NCI-H524 (cell line): ENCODE results near the gene NFE2L1.
"Not testable (repeated sequence)": the region's sequence is repeated elsewhere in the genome, so short reads cannot be mapped to it uniquely, and the experiment has no call there.

Experiments
- DNase-seq, 2 experiments: peaks; one replicate each; lab custom pipeline; 2025; lab: John Stamatoyannopoulos, UW

The NFE2L1 gene

DNA sequence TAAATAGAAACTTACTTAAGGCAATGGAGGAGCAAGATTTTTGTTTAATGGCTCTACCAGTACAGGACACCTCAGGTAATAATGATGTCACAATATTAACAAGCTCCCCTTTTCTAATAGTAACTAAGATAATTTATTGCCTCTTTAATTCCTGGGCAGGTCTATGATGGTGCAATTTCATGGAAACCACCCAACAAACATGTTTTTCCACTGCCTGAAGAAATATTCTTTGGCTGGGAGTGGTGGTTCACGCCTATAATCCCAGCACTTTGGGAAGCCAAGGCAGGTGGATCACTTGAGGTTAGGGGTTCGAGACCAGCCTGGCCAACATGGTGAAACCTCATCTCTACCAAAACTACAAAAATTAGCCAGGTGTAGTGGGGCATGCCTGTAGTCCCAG is 19.6 kb downstream of the NFE2L1 start:
- not testable (repeated sequence) for DNase-seq

DNA sequence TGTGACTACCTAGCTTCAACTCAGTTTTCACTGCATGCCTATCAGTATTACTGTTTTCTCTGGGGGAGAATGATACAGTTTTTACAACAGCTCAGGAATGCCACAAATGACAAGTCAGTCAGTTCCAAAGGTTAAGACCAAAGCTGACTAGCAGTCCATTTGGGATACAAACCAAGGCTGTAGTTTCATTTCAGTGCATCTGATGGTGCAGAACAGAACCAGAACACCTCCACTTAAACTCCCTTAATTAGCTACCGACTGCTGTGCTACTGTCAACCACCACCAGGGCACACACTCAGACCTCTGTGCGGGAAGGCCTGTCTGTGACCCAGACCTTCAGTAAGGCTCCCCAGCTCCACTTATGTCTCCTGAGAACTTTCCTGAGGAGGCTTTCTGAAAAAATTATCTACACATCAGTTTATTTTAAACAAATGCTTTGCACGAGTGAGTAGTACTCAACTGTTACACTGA is 20.4 kb downstream of the NFE2L1 start:
- no peak for DNase-seq

GRCh38 chr17:48070195-48070594 is 22.0 kb downstream of the NFE2L1 start:
- DNase-seq = no peak

GRCh38 chr17:48071654-48072053 is 23.5 kb downstream of the NFE2L1 start:
- no peak for DNase-seq

GRCh38 chr17:48072811-48073210 is 24.7 kb downstream of the NFE2L1 start:
- DNase-seq = not testable (repeated sequence)

GRCh38 chr17:48073566-48074094 is 25.5 kb downstream of the NFE2L1 start:
- not testable (repeated sequence) for DNase-seq

DNA sequence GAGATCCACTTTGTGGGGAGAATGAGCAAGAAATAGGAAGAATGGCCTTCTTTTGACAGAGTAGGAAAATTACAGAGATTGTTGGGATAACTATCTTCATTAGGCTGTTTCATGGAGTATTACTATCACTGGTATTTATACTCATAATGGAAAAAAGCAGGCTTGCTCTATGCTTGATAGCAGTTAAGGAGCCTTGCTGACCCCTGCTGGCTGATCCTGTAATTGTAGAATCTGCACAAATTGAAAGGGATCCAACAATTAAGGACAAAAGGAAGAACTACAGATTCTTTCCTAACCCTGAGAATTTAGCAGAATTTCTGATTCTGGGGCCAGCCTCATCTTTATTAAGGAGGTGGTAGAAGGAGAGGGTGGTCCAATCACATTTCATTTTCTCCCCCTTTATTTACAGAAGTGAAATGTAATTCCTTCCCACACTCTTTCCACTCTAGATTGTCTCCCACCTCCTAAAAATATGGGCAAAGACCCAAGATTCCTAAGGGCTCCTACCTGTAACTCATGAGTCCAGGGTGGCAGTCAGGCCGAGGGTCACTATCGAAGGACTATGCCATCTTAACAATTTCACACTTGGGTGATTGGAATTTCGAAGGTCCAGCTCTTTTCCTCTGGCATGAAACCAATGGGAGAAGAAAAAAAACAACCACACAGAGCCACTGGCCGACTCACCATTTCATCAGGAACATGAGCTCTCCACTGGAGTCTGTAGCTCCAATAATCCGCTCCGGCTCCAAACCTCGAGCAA is 26.3 kb downstream of the NFE2L1 start:
- DNase-seq = peak; percentile 16 to 82

GRCh38 chr17:48077152-48077551 is 29.0 kb downstream of the NFE2L1 start:
- DNase-seq = not testable (repeated sequence)

DNA sequence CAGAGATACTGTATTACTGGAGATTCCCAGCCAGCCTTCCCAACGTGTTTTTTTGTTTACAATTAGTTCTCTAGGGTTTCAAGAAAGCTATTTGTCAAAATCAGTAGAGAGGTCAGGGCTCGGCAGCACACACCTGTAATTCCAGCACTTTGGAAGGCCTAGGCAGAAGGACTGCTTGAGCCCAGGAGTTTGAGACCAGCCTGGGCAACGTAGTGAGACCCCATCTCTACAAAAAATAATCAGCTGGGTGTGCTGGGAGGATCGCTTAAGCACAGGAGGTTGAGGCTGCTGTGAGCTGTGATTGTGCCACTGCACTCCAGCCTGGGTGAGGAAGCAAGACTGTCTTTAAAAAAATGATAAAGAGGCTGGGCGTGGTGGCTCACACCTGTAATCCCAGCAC is 33.7 kb downstream of the NFE2L1 start:
- DNase-seq = no peak

- no peak for DNase-seq
These were observed 36.8 kb downstream of the NFE2L1 start for GRCh38 chr17:48084932-48085331.

DNA sequence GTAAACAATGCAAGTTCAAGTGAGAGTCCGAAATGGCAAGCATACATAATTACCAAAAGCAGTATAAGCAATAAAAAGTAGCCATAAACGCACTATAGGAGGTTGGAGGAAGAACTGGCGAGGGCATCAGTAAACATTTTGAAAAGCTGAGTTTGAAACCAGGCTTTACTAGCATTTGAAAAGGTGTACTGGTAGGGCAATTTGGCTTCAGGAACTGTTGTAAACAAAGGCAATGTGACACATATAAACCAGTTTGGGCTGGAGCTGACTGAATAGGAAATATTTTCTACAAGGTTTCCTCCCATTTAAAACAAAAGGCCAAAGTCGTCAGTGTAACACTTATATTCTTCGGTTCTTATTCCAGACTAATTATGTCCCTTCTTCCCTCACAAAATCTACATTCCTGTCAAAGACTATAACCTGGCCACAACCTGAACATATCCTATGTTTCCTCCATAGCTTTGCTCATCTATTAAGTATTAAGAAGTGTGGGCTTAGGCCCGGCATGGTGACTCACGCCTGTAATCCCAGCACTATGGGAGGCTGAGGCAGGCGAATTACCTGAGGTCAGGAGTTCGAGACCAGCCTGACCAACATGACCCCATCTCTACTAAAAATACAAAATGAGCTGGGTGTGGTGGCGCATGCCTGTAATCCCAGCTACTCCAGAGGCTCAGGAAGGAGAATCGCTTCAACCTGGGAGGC is 45.3 kb downstream of the NFE2L1 start:
- no peak for DNase-seq

DNA sequence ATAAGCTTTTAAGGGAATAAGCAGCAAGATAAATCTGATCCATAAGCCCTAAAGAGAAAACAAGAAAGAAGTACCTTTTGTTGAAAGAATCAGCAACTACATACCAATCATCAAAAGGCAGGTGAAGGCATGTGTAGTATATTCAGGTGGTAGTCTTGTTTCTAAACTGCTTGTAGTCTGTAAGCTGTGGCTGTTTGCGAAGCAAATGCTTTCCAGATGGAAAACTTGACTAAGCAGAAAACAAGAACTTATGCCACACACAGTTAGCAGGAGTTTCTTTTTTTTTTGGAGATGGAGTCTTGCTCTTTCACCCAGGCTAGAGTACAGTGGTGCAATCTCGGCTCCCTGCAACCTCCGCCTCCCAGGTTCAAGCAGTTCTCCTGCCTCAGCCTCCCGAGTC is 47.5 kb downstream of the NFE2L1 start:
- no peak for DNase-seq

- DNase-seq = no peak
These were observed 52.0 kb downstream of the NFE2L1 start for GRCh38 chr17:48100160-48100559.

DNA sequence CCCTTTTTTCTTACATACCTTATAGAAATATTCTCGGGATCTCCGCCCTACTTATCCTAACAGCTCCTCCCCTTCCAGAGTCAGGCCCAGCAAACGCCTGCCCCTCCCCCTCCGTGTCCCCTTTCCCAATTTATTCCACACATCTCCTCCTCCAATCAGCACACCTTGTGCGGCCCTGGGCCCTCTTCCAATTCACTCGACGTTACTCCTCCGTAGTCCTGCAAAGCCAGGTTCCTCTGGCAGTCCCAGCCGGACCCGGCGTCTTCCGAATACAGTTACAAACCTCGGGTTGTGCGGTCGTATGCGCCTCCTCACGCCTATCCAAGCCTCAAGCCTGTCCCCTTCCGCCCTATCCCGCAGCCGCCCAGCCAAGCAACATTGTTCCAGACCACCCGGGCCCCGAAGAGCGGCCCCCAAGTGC is 52.4 kb downstream of the NFE2L1 start:
- peak; percentile 77 to 80 for DNase-seq

DNA sequence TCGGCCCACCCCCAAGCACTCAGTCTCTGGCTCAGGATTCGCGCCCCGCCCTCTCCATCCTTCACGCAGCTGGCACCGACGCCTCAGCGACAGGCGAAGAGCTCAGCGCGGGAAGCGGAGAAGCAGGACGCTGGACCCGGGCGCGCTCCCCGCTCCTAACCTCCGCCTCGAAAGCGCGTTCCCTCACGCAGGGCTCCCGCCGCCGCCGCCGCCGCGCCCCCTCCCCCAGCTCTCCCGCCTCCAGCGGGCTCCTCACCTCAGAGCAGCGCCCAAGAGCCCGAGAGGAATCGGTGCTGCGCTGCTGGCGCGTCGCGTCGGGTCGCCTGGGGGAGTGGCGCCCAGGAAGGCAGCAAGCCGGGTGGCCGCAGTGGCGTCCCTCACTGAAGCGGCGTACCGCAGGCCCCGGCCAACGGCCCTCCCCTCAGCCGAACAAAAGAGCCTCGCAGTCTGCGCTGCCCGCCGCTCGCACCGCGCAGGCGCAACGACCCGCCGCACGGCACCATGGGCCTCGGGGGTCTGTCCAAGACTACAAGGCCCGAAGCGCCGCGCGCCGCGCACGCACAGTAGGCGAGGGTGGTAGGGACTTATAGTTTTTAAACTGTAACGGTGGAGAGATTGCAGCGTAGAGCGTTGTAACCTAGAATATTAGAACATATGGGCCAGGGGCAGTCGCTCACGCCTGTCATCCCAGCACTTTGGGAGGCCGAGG is 53.0 kb downstream of the NFE2L1 start, which contains the start of gene CBX1:
Gene CBX1 (minus strand): TSS at position 467 of the 709 bp plus-strand sequence. CDS start 24,474 bp downstream, outside the sequence.
- DNase-seq = peak; percentile 97 to 99

DNA sequence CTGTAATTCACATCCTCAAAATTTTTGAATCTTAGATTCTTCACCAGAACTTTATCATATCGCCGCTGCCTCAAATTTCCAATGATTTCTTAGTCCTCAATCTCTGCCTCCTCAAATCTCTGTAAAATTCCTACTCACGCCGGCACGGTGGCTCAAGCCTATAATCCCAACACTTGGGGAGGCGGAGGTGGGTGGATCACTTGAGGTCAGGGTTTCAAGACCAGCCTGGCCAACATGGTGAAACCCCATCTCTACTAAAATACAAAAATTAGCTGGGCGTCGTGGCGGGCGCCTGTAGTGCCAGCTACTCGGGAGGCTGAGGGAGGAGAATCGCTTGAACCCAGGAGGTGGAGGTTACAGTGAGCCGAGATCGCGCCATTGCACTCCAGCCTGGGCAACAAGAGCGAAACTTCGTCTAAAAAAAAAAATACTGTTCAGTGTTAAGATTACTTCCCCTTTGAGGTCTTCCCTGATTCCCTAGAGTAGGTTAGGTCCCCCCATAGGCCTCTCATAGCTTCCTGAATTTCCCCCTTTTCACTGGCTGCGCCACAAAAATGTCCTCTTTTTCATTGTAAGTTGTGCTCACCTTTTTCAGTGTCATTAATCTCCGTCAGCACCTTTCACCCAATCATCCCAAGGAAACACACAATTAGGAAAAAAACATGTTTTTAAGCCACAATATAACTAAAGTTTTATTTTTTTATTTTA is 54.0 kb downstream of the NFE2L1 start:
- DNase-seq = no peak

GRCh38 chr17:48102798-48103715 is 54.9 kb downstream of the NFE2L1 start:
- DNase-seq = peak in 1 of 2 experiments; percentile 11

- no peak for DNase-seq
These were observed 56.3 kb downstream of the NFE2L1 start for GRCh38 chr17:48104440-48104839.

DNA sequence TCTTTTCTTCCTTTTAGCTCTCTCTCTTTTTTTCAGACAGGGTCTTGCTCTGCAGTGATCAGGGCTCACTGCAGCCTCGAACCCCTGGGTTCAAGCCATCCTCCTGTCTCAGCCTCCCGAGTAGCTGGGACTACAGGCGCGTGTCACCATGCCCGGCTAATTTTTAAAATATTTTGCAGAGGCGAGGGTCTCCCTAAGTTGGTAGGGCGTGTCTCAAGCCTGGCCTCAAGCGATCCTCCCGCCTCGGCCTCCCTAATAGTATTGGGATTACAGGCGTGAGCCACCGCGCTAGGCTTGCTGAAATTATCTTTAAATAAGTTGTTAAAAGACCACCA is 58.6 kb downstream of the NFE2L1 start:
- DNase-seq = no peak
